ENCODE results near the gene ZNF750. TPM values are rescaled to one million over a fixed set of nuclear protein-coding genes. Genes with fewer than 3 reads are reported as not detected.
"Not testable (repeated sequence)": the region's sequence is repeated elsewhere in the genome, so short reads cannot be mapped to it uniquely, and the experiment has no call there.

ZNF750 gene
- total RNA-seq, 1 experiment from 2014 or later = not detected

GRCh38 chr17:82795615-82796014 is 44.2 kb downstream of the ZNF750 start:
- no peak for DNase-seq (ENCODE audit: low read depth)

- DNase-seq (ENCODE audit: low read depth) = no peak
Observed at GRCh38 chr17:82794781-82795482, 44.9 kb downstream of the ZNF750 start.

GRCh38 chr17:82793974-82794630 is 45.7 kb downstream of the ZNF750 start:
- no peak for DNase-seq (ENCODE audit: low read depth)

- DNase-seq (ENCODE audit: low read depth) = peak; percentile 82
Observed at GRCh38 chr17:82791532-82791931, 48.3 kb downstream of the ZNF750 start.

- DNase-seq (ENCODE audit: low read depth) = no peak
Observed at GRCh38 chr17:82790391-82790790, 49.4 kb downstream of the ZNF750 start.

GRCh38 chr17:82789806-82790205 is 50.0 kb downstream of the ZNF750 start:
- DNase-seq (ENCODE audit: low read depth) = no peak

GRCh38 chr17:82789051-82789592 is 50.7 kb downstream of the ZNF750 start:
- no peak for DNase-seq (ENCODE audit: low read depth)

GRCh38 chr17:82788206-82789001 is 51.4 kb downstream of the ZNF750 start:
- no peak for DNase-seq (ENCODE audit: low read depth)

- DNase-seq (ENCODE audit: low read depth) = no peak
Observed at GRCh38 chr17:82787081-82787848, 52.6 kb downstream of the ZNF750 start.

- DNase-seq (ENCODE audit: low read depth) = no peak
Observed at GRCh38 chr17:82786427-82786826, 53.4 kb downstream of the ZNF750 start.

- not testable (repeated sequence) for DNase-seq (ENCODE audit: low read depth)
Observed at GRCh38 chr17:82785581-82785980, 54.2 kb downstream of the ZNF750 start.

GRCh38 chr17:82783498-82783897 is 56.3 kb downstream of the ZNF750 start:
- no peak for DNase-seq (ENCODE audit: low read depth)

- no peak for DNase-seq (ENCODE audit: low read depth)
Observed at GRCh38 chr17:82782657-82783207, 57.1 kb downstream of the ZNF750 start.

- DNase-seq (ENCODE audit: low read depth) = peak; percentile 61
Observed at GRCh38 chr17:82781894-82782274, 57.9 kb downstream of the ZNF750 start.

GRCh38 chr17:82780971-82781893 is 58.6 kb downstream of the ZNF750 start:
- DNase-seq (ENCODE audit: low read depth) = no peak

GRCh38 chr17:82780195-82780594 is 59.6 kb downstream of the ZNF750 start:
- DNase-seq (ENCODE audit: low read depth) = no peak

GRCh38 chr17:82779541-82779940 is 60.3 kb downstream of the ZNF750 start:
- DNase-seq (ENCODE audit: low read depth) = no peak
